Measurements from ENCODE around the gene SMPD4.
A peak's percentile ranks its signal among the peaks of the same experiment; 100 is the strongest.
"Not testable (repeated sequence)": the region's sequence is repeated elsewhere in the genome, so short reads cannot be mapped to it uniquely, and the experiment has no call there.

Gene SMPD4

GRCh38 chr2:130183512-130184373 lies 2.3 kb upstream of the SMPD4 start:
- TF ChIP-seq, protein P1, sequence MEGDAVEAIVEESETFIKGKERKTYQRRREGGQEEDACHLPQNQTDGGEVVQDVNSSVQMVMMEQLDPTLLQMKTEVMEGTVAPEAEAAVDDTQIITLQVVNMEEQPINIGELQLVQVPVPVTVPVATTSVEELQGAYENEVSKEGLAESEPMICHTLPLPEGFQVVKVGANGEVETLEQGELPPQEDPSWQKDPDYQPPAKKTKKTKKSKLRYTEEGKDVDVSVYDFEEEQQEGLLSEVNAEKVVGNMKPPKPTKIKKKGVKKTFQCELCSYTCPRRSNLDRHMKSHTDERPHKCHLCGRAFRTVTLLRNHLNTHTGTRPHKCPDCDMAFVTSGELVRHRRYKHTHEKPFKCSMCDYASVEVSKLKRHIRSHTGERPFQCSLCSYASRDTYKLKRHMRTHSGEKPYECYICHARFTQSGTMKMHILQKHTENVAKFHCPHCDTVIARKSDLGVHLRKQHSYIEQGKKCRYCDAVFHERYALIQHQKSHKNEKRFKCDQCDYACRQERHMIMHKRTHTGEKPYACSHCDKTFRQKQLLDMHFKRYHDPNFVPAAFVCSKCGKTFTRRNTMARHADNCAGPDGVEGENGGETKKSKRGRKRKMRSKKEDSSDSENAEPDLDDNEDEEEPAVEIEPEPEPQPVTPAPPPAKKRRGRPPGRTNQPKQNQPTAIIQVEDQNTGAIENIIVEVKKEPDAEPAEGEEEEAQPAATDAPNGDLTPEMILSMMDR (conservative IDR thresholded peaks at IDR 0.05; ENCODE audit: low read length): no peak
- peak overlapping the region; percentile 72 for H3K4me3 ChIP-seq (ENCODE audit: low read length)
- DNase-seq (ENCODE audit: low read depth): peak; percentile 35

- not testable (repeated sequence) for DNase-seq (ENCODE audit: low read depth)
- H3K4me3 ChIP-seq (ENCODE audit: low read length): peak overlapping the region; percentile 72
Observed at GRCh38 chr2:130182826-130183511, 1.6 kb upstream of the SMPD4 start.

DNA sequence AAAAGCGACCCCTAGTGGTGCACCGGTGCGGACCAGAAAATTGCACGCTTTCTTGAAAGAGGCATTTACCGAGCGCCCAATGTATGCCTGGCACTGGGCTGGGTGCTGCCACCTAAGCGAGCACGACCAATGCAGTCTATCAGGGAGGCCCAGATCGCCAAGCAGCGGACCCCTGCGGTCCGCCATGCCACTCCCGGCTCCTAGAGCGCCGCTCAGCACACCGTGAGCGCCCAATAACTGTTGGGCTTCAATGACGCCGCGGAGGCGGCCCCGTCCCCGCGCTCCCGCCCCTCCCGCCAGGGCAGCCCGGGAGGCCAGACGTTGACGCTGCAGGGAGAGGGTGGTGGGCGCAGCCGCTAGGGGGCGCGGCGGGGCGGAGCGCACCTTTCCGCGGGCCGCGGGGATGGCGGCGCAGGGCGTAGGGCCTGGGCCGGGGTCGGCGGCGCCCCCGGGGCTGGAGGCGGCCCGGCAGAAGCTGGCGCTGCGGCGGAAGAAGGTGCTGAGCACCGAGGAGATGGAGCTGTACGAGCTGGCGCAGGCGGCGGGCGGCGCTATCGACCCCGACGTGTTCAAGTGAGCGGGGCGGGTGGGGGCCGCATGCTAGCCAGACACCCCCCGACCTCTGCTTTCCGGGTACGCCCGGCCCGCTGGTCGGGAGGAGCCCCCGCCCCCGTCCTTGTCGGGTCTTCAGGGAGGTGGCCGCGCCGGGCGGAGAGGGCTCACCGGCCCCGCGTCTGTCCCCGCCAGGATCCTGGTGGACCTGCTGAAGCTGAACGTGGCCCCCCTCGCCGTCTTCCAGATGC lies 679 bp upstream of the SMPD4 start, which contains the start of gene MZT2B:
Gene MZT2B, plus strand, starts transcription at position 383 of the 803 bp plus-strand sequence. Its CDS starts 21 bp downstream, at position 404.
- DNase-seq (ENCODE audit: low read depth): peak; percentile 73
- TF ChIP-seq, protein P1 (conservative IDR thresholded peaks at IDR 0.05; ENCODE audit: low read length): peak; percentile 44
- peak within 1 kb of the TSS; percentile 92 for H3K4me3 ChIP-seq (ENCODE audit: low read length)

DNA sequence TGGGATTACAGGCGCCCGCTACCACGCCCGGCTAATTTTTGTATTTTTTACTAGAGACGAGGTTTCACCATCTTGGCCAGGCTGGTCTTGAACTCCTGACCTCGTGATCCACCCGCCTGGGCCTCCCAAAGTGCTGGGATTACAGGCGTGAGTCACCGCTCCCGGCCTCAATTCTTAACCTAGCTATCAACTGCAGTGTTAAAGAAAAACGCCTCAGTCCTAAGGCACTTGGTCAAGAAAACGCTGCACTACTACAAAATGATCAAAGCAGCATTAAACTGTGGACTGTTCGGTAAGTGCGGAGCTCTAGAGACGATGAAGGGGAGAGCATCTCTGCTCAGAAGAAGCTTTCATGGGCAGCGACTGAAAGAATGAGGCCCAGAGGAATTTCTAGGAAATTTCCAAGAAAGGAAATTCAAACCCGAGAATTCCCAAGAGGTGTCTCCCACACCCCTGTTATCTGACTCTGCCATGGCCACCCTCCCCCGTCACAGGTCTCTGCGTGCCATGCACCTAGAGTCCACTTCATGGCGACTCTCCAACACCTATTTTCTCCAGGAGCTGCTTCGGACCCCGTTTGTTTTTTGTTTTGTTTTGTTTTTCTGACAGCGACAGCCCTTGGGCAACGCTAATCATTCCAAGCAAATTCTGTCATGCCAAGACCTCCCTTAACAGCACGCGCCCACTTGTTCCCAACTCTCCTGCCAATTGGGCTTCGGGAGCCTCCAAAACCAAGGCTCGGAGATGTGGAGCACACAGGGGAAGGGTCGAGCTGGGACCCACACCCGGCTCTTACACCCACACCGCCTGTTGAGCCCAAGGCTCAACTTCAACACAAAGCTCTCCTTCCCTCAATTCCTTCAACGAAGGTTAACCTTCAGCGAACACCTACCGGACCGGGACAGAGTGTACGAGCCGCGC lies 738 bp downstream of the SMPD4 start:
- DNase-seq (ENCODE audit: low read depth): not testable (repeated sequence)
- H3K4me3 ChIP-seq (ENCODE audit: low read length): peak overlapping the region; percentile 92

GRCh38 chr2:130174866-130175265 lies 6.5 kb downstream of the SMPD4 start:
- not testable (repeated sequence) for H3K4me3 ChIP-seq (ENCODE audit: low read length); DNase-seq (ENCODE audit: low read depth)

GRCh38 chr2:130169896-130170295 lies 11.5 kb downstream of the SMPD4 start:
- TF ChIP-seq, protein P1 (conservative IDR thresholded peaks at IDR 0.05; ENCODE audit: low read length): no peak
- no peak overlapping the region for H3K4me3 ChIP-seq (ENCODE audit: low read length)
- DNase-seq (ENCODE audit: low read depth): no peak

DNA sequence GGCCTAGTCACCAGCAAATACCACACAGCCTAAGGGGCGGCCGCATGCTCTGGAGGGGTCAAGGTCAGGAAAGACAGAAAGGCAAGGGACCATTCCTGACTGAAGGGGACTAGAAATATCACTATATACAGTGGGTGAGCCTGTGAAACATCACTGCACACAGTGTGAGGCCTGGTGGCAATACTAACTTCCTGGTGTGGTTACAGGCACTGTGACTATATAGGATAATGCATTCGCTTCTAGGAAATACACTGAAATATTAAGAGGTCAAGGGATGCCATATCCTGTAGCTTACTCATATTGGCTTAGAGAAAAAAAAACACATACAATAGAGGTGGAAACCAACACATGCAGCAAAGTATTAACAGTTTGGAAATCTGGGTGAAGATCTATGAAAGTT lies 12.2 kb downstream of the SMPD4 start:
- not testable (repeated sequence) for H3K4me3 ChIP-seq (ENCODE audit: low read length); DNase-seq (ENCODE audit: low read depth)

- not testable (repeated sequence) for H3K4me3 ChIP-seq (ENCODE audit: low read length); DNase-seq (ENCODE audit: low read depth)
Observed at GRCh38 chr2:130166611-130167010, 14.8 kb downstream of the SMPD4 start.
